AG09319 (cell line): ENCODE data around the gene PSPN.

Source experiments
- DNase-seq: peaks from one replicate; pipeline ENCODE4 v3.0.0-alpha.2; 2010; ENCODE audit warnings: low read depth; ENCODE audit errors: extremely low read depth
- TF ChIP-seq, protein P1 (sequence below): IDR thresholded peaks from 2 replicates; pipeline ENCODE4 v1.5.1; 2011; ENCODE audit warnings: low read depth, mild to moderate bottlenecking, inconsistent platforms, low read length, moderate library complexity

PSPN gene

DNA sequence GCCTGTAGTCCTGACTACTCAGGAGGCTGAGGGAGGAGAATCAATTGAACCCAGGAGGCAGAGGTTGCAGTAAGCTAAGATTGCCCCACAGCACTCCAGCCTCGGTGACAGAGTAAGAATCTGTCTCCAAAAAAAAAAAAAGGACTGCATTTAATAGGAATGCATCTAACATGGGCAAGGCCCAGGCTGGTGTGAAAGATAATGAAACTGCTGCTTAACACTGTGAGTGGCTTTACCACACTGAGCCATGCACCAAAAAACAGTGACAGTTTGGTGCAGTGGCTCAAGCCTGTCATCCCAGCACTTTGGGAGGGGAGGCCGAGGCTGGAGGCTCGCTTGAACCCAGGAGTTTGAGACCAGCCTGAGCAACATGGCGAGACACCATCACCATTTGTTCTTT is 8.6 kb upstream of the PSPN start:
- TF ChIP-seq, protein P1, sequence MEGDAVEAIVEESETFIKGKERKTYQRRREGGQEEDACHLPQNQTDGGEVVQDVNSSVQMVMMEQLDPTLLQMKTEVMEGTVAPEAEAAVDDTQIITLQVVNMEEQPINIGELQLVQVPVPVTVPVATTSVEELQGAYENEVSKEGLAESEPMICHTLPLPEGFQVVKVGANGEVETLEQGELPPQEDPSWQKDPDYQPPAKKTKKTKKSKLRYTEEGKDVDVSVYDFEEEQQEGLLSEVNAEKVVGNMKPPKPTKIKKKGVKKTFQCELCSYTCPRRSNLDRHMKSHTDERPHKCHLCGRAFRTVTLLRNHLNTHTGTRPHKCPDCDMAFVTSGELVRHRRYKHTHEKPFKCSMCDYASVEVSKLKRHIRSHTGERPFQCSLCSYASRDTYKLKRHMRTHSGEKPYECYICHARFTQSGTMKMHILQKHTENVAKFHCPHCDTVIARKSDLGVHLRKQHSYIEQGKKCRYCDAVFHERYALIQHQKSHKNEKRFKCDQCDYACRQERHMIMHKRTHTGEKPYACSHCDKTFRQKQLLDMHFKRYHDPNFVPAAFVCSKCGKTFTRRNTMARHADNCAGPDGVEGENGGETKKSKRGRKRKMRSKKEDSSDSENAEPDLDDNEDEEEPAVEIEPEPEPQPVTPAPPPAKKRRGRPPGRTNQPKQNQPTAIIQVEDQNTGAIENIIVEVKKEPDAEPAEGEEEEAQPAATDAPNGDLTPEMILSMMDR = no peak

DNA sequence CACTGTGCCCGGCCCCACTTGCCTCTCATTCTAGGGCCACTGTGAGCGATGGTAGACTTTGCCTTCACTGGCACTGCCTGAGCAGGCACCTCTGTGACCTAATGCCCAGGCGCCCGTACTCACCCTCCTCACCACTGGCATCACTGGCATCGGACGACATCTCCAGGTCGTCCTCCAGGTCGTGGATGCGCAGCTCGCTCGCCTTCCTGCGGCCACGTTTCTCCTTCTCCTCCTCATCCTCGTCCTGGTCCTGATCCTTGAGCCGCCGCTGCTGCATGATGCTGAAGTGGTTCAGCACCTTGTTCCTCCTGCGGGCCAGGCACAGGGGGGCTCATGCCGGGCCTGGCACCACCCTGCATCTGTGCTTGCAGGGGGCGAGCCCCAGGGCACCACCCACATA is 7.5 kb upstream of the PSPN start:
- TF ChIP-seq, protein P1 = no peak
- no peak for DNase-seq

More for the DNA sequence above, 8.6 kb upstream of the PSPN start:
- no peak for DNase-seq

DNA sequence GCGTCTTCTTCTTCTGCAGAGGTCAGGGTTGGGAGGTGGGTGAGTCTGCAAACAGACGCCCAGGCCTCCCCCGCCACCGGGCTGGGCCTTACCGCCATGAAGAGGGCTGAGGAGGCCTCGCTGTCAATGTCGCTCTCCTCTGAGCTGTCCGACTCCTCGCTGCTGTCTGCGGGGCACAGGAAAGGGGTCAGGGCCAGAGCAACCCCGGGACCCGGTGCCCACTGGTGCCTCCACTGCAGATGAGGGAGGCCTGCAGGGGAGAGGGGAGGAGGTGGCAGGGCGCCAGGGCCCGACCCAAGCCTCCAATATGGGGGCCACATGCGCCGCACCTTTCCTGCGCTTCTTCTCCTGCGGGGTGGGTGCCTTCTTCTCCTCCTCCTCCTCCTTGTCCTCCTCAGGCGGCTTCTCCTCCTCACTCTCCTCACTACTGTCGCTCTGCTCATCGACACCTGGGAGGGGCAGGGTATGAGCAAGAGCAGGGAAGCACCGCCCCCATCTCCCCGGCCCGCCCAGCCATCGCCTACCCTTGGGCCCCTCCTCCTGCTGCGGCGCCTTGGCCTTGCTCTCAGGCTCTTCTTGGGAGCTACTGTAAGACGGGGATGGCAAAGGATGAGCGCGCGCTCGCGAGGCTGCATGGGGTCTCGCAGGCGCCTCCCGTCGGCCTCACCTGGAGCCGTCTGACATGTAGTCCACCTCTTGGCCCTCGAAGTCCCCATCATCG is 5.5 kb upstream of the PSPN start:
- no peak for DNase-seq

DNA sequence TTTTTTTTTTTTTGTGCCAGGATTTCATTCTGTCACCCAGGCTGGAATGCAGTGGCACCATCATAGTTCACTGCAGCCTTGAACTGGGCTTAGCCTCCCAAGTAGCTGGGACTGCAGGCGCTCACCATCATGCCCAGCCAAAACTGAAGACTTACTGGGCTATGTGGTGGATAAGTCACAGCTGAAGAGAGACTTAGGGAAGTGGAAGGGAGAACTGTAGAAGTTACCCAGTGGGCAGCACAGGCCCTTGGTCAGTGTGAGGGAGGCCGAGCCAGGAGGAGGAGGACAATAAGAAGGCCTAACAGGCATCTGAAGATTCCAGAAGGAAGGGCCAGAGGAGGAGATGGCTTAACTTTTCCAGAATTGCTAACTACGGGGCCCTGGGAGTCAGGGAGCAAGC is 4.0 kb upstream of the PSPN start:
- TF ChIP-seq, protein P1 = no peak

More for the DNA sequence above, 5.5 kb upstream of the PSPN start:
- TF ChIP-seq, protein P1 = no peak

DNA sequence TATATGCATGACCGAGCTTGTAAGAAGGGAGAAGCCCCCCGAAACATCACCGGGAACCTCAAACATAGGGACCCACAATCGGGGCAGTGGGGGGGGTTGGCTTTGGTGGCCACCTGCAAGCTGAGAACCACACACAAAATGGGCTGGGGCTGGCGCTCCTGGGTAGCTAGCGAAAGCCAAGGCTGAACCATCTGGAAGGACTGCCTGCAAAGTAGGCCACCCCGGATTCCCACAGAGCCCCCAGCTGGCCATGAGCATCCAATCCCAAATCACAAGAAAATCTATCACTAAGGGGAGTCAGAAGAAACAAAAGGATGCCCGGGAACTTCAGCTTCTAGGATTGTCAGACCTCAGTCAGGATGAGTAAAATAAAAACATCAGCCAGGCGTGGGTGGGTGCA is 2.8 kb upstream of the PSPN start:
- DNase-seq = no peak
- TF ChIP-seq, protein P1 = no peak

More for the DNA sequence above, 4.0 kb upstream of the PSPN start:
- no peak for DNase-seq

DNA sequence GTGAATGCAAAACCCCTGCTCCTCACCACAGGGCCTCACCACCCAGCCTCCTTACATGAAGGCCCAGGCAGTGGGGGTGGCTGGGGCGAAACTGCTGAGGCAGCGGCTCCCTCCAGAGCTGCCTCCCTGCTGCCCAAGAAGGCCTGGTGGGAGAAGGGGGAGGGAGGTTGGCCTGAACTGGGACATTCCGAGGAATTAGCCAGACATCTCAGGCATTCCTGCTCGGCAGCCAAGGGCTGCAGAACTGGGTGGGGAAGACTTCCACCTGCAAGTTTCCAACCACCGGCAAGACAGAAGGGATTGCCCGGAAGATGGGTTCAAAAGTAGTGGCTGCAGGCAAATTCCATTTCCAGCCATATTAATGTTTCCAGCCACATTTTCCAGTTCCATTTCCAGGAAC is 2.3 kb upstream of the PSPN start:
- no peak for DNase-seq

DNA sequence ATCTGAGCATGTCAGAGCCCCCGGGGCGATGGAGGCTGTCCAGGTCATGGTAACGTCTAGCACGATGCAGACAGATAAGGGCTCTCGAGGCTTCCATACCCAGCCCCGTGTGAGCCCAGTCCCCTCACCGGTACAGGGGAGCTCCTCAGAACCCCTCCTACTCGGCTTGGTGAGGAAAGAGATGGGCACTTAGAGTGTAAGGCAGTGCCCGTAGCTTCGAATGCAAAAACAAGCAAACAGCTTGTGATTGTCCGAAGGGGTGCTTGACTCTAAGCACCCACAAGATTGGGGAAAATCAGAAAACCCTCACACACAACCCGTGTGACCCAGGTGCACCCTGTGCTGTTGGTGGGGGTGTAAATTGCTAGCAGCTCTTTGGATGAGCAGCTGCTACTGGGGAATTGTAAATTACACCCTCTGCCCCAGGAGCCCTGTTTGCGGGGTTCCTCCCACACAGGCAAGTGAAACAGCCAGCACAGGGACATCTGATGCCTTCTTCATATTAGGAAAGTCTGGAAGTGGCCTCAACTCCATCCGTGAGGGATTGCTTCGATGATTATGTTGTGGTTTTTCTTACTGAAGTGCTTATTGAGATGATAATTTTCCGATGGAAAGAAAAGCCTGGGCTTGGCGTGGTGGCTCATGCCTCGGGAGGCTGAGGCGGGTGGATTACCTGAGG is 918 bp upstream of the PSPN start:
- DNase-seq = no peak
- TF ChIP-seq, protein P1 = no peak

More for the DNA sequence above, 2.3 kb upstream of the PSPN start:
- TF ChIP-seq, protein P1 = no peak
